Epithelial cell of proximal tubule (primary cell): Measurements from ENCODE around the gene RPAIN. TPM values are rescaled to one million over a fixed set of nuclear protein-coding genes. Genes with fewer than 3 reads are reported as not detected.

Experiments used
- DNase-seq: peaks from one replicate; pipeline ENCODE4 v3.0.0-alpha.2; 2011; ENCODE audit warnings: low read depth
- H3K4me3 ChIP-seq: 2 replicates; pipeline ENCODE4 v1.5.1; 2011; ENCODE audit warnings: low read depth, mild to moderate bottlenecking, low read length
- total RNA-seq: library from RNA; depleted of rRNA; stranded (reverse); fragments of >200 nt; gene quantifications from 2 replicates; pipeline ENCODE4 v1.2.3, GENCODE V29; 2015
- TF ChIP-seq, protein P1 (sequence below): conservative IDR thresholded peaks from 2 replicates; pipeline ENCODE4 v1.5.1; 2012; ENCODE audit warnings: low read depth, mild to moderate bottlenecking, low read length

Gene RPAIN
- total RNA-seq, 1 donor from 2014 or later, result 25.2 TPM

DNA sequence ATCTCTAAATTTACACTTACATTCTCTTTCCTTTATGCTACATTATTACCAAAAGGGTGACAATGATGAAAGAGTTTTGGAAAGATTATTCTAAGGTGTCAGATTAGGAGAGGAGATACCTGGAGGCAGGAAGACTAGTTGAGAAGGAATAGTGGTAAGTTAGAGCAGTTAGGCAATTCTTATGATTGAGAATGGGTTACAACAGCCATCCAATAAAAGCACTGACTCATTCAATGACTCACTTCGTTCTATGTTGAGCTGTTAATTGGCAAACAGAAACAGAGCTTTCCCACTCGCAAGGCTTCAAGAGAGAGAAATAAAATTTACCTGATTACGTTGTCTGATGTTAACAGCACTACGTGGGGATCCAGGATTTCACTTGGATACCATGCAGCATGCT lies 6.3 kb upstream of the RPAIN start:
- TF ChIP-seq, protein P1, sequence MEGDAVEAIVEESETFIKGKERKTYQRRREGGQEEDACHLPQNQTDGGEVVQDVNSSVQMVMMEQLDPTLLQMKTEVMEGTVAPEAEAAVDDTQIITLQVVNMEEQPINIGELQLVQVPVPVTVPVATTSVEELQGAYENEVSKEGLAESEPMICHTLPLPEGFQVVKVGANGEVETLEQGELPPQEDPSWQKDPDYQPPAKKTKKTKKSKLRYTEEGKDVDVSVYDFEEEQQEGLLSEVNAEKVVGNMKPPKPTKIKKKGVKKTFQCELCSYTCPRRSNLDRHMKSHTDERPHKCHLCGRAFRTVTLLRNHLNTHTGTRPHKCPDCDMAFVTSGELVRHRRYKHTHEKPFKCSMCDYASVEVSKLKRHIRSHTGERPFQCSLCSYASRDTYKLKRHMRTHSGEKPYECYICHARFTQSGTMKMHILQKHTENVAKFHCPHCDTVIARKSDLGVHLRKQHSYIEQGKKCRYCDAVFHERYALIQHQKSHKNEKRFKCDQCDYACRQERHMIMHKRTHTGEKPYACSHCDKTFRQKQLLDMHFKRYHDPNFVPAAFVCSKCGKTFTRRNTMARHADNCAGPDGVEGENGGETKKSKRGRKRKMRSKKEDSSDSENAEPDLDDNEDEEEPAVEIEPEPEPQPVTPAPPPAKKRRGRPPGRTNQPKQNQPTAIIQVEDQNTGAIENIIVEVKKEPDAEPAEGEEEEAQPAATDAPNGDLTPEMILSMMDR, result no peak
- no peak overlapping the region for H3K4me3 ChIP-seq
- peak; percentile 75 for DNase-seq

GRCh38 chr17:5416901-5417300 lies 3.1 kb upstream of the RPAIN start:
- TF ChIP-seq, protein P1, result no peak

GRCh38 chr17:5418858-5419355 lies 1.1 kb upstream of the RPAIN start:
- peak overlapping the region; percentile 99 for H3K4me3 ChIP-seq
- DNase-seq, result peak; percentile 79
- TF ChIP-seq, protein P1, result no peak

More at GRCh38 chr17:5416901-5417300, 3.1 kb upstream of the RPAIN start:
- no peak overlapping the region for H3K4me3 ChIP-seq
- DNase-seq, result no peak

- TF ChIP-seq, protein P1, result no peak
- DNase-seq, result peak; percentile 74
- H3K4me3 ChIP-seq, result peak within 1 kb of the TSS; percentile 99
Measured at GRCh38 chr17:5419356-5419958, 525 bp upstream of the RPAIN start, which contains the start of gene NUP88. Gene NUP88, minus strand, starts transcription at chr17:5419662. Its CDS starts 12 bp downstream, at chr17:5419650.

- H3K4me3 ChIP-seq, result no peak overlapping the region
- DNase-seq, result peak; percentile 37
- TF ChIP-seq, protein P1, result peak; percentile 13
Measured at GRCh38 chr17:5422505-5422904, 2.5 kb downstream of the RPAIN start.

- TF ChIP-seq, protein P1, result no peak
- H3K4me3 ChIP-seq, result no peak overlapping the region
- no peak for DNase-seq
Measured at GRCh38 chr17:5424909-5425308, 4.9 kb downstream of the RPAIN start.

- DNase-seq, result no peak
- TF ChIP-seq, protein P1, result no peak
- H3K4me3 ChIP-seq, result no peak overlapping the region
Measured at GRCh38 chr17:5425826-5426225, 5.8 kb downstream of the RPAIN start.
